ENCODE measurements around the gene SHC4. TPM values are rescaled to one million over a fixed set of nuclear protein-coding genes. Genes with fewer than 3 reads are reported as not detected.

The SHC4 gene
- total and polyA plus RNA-seq, 8 donors = 0.25 to 4.4 (median 0.47) TPM; not detected in 2

DNA sequence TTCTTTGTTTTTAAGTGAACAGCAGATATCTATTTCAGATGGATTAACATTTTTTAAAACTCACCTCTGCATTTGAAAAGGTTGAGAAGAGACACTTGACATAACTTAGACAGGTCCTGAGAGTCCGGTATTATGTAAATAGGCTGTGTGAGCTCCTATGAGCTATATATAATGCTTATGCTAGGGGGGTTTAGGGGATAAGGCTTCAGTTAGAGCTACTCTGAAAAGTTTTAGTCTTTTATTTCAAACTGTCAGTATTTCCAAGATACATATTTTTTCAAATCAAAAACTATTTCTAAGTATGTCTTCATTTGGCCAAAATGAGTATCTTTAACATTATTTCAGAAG lies 16.9 kb downstream of the SHC4 start:
- intact Hi-C loops (cut with DNase I; ENCODE audit: low total_unique reads) = no loop called here
- Histone ChIP-seq H3K9me3 (no peaks in the 10 kb centered on the region), H3K36me3 (no peaks in the 10 kb centered on the region), H3K4me3 (no peak overlapping the region), H3K27ac (no peak overlapping the region), H3K4me1 (no peaks in the 10 kb centered on the region), H3K27me3 (no peaks in the 10 kb centered on the region)
- DNase-seq = no peak
- 72 to 85% (median 73%) methylated on average over 1 of the region's 1 CpG for WGBS, 5 donors
- TF ChIP-seq POLR2AphosphoS5 (IDR thresholded peaks at IDR 0.05) (no peak), EP300 (IDR thresholded peaks at IDR 0.05) (no peak), POLR2A (IDR thresholded peaks at IDR 0.05) (no peak)
- TF ChIP-seq, protein P1, sequence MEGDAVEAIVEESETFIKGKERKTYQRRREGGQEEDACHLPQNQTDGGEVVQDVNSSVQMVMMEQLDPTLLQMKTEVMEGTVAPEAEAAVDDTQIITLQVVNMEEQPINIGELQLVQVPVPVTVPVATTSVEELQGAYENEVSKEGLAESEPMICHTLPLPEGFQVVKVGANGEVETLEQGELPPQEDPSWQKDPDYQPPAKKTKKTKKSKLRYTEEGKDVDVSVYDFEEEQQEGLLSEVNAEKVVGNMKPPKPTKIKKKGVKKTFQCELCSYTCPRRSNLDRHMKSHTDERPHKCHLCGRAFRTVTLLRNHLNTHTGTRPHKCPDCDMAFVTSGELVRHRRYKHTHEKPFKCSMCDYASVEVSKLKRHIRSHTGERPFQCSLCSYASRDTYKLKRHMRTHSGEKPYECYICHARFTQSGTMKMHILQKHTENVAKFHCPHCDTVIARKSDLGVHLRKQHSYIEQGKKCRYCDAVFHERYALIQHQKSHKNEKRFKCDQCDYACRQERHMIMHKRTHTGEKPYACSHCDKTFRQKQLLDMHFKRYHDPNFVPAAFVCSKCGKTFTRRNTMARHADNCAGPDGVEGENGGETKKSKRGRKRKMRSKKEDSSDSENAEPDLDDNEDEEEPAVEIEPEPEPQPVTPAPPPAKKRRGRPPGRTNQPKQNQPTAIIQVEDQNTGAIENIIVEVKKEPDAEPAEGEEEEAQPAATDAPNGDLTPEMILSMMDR (IDR thresholded peaks at IDR 0.05) = no peak

DNA sequence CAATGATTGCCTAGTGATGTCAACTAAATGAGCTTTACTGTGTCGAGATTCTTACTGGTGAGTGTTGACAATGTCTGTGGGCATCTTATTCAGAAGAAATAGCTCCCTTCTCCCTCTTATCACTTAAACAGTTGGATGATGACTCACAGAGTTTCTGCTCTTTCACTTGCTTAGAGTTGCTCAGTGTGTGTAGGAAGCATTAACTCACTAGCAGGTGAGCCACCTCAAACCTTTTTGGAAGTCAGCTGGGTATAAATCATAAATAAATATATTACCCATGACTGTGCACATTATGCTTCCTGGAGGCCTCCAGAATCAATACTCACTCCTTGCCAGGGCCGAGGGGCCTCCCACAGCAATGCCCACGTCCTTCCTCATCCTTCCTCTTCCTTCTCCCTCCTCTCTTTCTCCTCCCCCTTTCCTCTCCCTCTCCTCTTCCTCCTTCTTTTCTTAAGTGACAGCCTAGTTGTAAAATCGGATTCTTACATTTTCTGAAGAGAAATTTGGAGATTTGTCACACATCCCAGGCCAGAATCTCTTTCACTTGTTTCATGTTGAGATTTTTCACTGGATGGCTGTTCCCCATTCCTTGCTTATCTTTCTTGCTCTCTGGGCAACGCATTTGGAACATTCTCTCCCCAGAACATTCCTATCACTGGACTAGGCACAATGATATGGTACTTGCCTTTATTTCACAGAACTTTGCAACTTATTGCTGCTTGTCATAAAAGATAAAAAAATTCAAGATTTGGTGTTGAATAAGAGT lies 17.5 kb downstream of the SHC4 start:
- H3K27ac ChIP-seq = no peak overlapping the region

GRCh38 chr15:48945386-48945785 lies 18.3 kb downstream of the SHC4 start:
- no peak overlapping the region for H3K27ac ChIP-seq
- H3K27me3 ChIP-seq = no peaks in the 10 kb centered on the region
- DNase-seq = no peak
- WGBS, 5 donors = 66 to 98% (median 84%) methylated on average over 2 of the region's 2 CpGs
- no peaks in the 10 kb centered on the region for H3K4me1 ChIP-seq
- no peaks in the 10 kb centered on the region for H3K9me3 ChIP-seq
- intact Hi-C loops (cut with DNase I; ENCODE audit: low total_unique reads) = no loop called here
- H3K4me3 ChIP-seq = no peak overlapping the region
- H3K36me3 ChIP-seq = no peaks in the 10 kb centered on the region
- TF ChIP-seq POLR2AphosphoS5 (IDR thresholded peaks at IDR 0.05) (no peak), POLR2A (IDR thresholded peaks at IDR 0.05) (no peak), EP300 (IDR thresholded peaks at IDR 0.05) (no peak)
- TF ChIP-seq, protein P1 (IDR thresholded peaks at IDR 0.05) = no peak

More for the DNA sequence above, 17.5 kb downstream of the SHC4 start:
- no peaks in the 10 kb centered on the region for H3K27me3 ChIP-seq
- H3K36me3 ChIP-seq = no peaks in the 10 kb centered on the region
- DNase-seq = peak in 1 of 2 donors; percentile 9
- H3K9me3 ChIP-seq = no peaks in the 10 kb centered on the region
- H3K4me1 ChIP-seq = no peaks in the 10 kb centered on the region
- WGBS, 5 donors = 24 to 34% (median 28%) methylated on average over 5 of the region's 5 CpGs
- intact Hi-C loops (cut with DNase I; ENCODE audit: low total_unique reads) = no loop called here
- TF ChIP-seq EP300 (IDR thresholded peaks at IDR 0.05) = no peak
- no peak for TF ChIP-seq POLR2A (IDR thresholded peaks at IDR 0.05)
- TF ChIP-seq POLR2AphosphoS5 (IDR thresholded peaks at IDR 0.05) = no peak
- TF ChIP-seq, protein P1 (IDR thresholded peaks at IDR 0.05) = no peak
- H3K4me3 ChIP-seq = no peak overlapping the region

GRCh38 chr15:48941904-48942303 lies 21.8 kb downstream of the SHC4 start:
- no peak for DNase-seq
- Histone ChIP-seq H3K27ac (no peak overlapping the region), H3K9me3 (no peaks in the 10 kb centered on the region), H3K27me3 (no peaks in the 10 kb centered on the region), H3K4me3 (no peak overlapping the region), H3K36me3 (no peaks in the 10 kb centered on the region), H3K4me1 (no peaks in the 10 kb centered on the region)
- intact Hi-C loops (cut with DNase I; ENCODE audit: low total_unique reads) = no loop called here
- TF ChIP-seq POLR2AphosphoS5 (IDR thresholded peaks at IDR 0.05) (no peak), POLR2A (IDR thresholded peaks at IDR 0.05) (no peak), EP300 (IDR thresholded peaks at IDR 0.05) (no peak)
- TF ChIP-seq, protein P1 (IDR thresholded peaks at IDR 0.05) = no peak
- WGBS, 5 donors = 73 to 83% (median 80%) methylated on average over 5 of the region's 5 CpGs
